RWPE2 (cell line): ENCODE measurements around the gene ASB4.
A peak's percentile ranks its signal among the peaks of the same experiment; 100 is the strongest.
"Not testable (repeated sequence)": the region's sequence is repeated elsewhere in the genome, so short reads cannot be mapped to it uniquely, and the experiment has no call there.

ENCODE experiments used
- ATAC-seq: fragments of 200-7000 bp; cut with Tn5 transposase; 3 replicates; pipeline ENCODE4 v1.9.1; 2021; ENCODE audit warnings: low read depth
- DNase-seq: peaks from one replicate; pipeline ENCODE4 v3.0.0-alpha.2; 2020; ENCODE audit warnings: low spot score
- H3K27ac ChIP-seq: fragments of 450-650 bp; 2 replicates; pipeline ENCODE4 v1.5.1; 2017; ENCODE audit warnings: mild to moderate bottlenecking; ENCODE audit not compliant: poor library complexity, severe bottlenecking
- H3K27me3 ChIP-seq: fragments of 250-450 bp; sonication (Bioruptor Pico); 2 replicates; pipeline ENCODE4 v1.5.1; 2021; ENCODE audit warnings: mild to moderate bottlenecking, moderate library complexity; ENCODE audit not compliant: insufficient read depth, poor library complexity, severe bottlenecking
- H3K36me3 ChIP-seq: fragments of 250-450 bp; sonication (Bioruptor Pico); 2 replicates; pipeline ENCODE4 v1.5.1; 2020; ENCODE audit warnings: low read depth, mild to moderate bottlenecking, moderate library complexity
- H3K4me1 ChIP-seq: fragments of 250-450 bp; sonication (Bioruptor Pico); 2 replicates; pipeline ENCODE4 v1.5.1; 2021; ENCODE audit warnings: mild to moderate bottlenecking, moderate library complexity; ENCODE audit not compliant: insufficient read depth, poor library complexity, severe bottlenecking
- H3K4me3 ChIP-seq: fragments of 250-450 bp; sonication (Bioruptor Pico); 2 replicates; pipeline ENCODE4 v1.5.1; 2021; ENCODE audit warnings: mild to moderate bottlenecking, moderate library complexity; ENCODE audit not compliant: severe bottlenecking
- H3K9me3 ChIP-seq: fragments of 250-450 bp; sonication (Bioruptor Pico); 2 replicates; pipeline ENCODE4 v1.5.1; 2021; ENCODE audit warnings: mild to moderate bottlenecking, moderate library complexity; ENCODE audit not compliant: severe bottlenecking
- TF ChIP-seq, protein P1 (sequence below): fragments of 450-650 bp; IDR thresholded peaks from one replicate; pipeline ENCODE4 v1.5.1; 2017; ENCODE audit warnings: mild to moderate bottlenecking, moderate library complexity; ENCODE audit not compliant: poor library complexity, severe bottlenecking

The ASB4 gene

DNA sequence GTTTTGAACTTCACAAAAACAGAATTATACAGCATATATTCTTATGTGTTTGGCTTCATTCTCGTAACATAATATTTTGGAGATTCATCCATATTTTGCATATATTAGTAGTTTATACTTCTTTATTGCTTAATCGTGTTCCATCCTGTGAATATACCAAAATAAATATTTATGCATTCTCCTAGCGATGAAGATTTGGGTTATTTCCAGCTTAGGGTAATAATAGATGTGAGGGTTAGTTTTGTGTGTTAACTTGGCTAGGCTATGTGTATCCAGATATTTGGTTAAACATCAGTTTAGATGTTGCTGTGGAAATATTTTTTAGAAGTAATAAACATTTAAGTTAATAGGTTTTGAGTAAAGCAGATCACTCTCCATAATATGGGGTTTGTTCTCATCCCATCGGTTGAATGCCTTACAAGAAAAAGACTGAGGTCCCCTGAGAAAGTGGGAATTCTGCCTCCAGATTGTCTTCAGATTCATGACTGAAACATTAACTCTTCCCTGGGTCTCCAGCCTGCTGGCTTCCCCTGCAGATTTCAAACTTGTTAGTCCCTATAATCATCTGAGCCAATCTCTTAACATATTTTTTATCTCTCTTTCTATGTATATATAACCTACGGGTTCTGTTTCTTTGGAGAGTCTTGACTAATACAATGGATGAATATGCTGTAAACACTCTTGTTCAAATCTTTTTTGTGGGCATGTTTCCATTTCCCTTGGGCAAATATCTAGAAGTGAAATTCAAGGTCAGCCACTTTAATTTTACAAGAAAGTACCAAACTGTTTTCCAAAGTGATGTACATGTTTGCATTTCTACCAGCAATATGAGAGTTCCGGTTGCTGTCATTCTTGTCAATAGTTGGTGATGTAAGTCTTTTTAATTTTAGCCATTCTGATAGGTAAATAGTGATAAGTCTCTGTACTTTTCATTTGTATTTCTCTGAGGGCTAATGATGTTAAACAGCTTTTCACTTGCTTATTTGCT, 61.9 kb downstream of the ASB4 start:
- no peak overlapping the region for H3K4me3 ChIP-seq
- H3K36me3 ChIP-seq: no peaks in the 10 kb centered on the region
- no peaks in the 10 kb centered on the region for H3K9me3 ChIP-seq
- ATAC-seq (no peak), DNase-seq (no peak)
- TF ChIP-seq, protein P1, sequence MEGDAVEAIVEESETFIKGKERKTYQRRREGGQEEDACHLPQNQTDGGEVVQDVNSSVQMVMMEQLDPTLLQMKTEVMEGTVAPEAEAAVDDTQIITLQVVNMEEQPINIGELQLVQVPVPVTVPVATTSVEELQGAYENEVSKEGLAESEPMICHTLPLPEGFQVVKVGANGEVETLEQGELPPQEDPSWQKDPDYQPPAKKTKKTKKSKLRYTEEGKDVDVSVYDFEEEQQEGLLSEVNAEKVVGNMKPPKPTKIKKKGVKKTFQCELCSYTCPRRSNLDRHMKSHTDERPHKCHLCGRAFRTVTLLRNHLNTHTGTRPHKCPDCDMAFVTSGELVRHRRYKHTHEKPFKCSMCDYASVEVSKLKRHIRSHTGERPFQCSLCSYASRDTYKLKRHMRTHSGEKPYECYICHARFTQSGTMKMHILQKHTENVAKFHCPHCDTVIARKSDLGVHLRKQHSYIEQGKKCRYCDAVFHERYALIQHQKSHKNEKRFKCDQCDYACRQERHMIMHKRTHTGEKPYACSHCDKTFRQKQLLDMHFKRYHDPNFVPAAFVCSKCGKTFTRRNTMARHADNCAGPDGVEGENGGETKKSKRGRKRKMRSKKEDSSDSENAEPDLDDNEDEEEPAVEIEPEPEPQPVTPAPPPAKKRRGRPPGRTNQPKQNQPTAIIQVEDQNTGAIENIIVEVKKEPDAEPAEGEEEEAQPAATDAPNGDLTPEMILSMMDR: no peak
- H3K4me1 ChIP-seq: peaks cover 17% of the 10 kb centered on the region
- no peaks in the 10 kb centered on the region for H3K27me3 ChIP-seq
- H3K27ac ChIP-seq: no peak overlapping the region

DNA sequence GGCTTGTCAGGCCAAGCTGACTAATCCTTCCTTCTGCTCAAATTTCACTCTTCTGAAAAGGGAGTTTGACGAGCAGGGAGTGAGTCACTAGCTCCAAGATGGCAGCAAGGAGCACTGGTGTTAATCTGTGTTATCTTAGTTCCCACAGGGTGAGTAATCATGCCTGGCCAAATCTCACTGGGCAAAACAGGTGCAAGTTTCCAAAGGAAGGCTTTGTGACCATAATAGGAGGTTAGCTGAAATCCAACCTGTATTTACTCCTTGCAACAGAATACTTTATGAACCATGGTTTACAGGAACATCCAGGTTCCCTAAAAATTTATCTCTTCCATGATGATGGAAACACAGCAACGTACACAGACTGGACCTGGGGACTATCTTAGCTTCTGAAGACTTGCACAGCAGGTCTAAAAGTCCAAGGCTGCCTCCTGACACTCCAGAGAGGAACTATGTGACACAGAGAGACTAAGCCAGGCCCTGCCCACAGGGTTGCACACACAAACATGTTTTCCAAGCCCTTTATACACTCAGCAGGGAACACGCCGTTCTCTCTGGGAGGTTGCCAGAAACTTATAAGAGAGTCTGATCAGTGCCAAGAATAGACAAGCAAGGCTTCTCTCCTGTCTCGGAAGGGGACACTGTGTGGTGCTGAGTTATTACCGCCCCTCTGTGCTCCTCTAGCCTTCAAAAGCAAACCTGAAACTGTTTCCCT, 64.2 kb downstream of the ASB4 start:
- Histone ChIP-seq H3K27me3 (no peaks in the 10 kb centered on the region), H3K27ac (peak overlapping the region; percentile 35), H3K4me1 (peaks cover 17% of the 10 kb centered on the region), H3K36me3 (no peaks in the 10 kb centered on the region), H3K9me3 (no peaks in the 10 kb centered on the region), H3K4me3 (no peak overlapping the region)
- DNase-seq: no peak
- peak; percentile 96 for ATAC-seq
- TF ChIP-seq, protein P1: no peak

DNA sequence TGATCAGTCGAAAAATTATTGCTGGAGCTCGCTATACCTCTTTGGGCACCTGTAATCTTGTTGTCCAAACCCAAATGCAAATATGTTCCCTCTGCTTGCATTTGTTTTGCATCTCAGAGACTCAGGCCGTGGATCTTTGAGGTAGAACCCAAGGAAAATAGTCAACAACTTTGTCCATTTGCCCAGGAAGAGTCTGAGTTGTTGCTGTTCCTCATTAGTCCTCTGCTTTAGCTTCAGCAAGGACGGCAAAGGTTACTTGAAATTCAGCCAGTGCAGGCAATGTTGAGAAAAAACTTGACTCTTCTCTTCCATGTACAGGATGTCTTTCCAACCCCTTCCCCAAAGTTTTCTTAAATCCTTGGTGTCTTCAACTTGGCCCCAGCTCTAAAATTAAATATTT, 64.8 kb downstream of the ASB4 start:
- Histone ChIP-seq H3K4me3 (no peak overlapping the region), H3K9me3 (no peaks in the 10 kb centered on the region), H3K36me3 (no peaks in the 10 kb centered on the region), H3K27me3 (no peaks in the 10 kb centered on the region), H3K4me1 (peaks cover 14% of the 10 kb centered on the region), H3K27ac (peak overlapping the region; percentile 35)
- no peak for DNase-seq
- no peak for ATAC-seq
- TF ChIP-seq, protein P1: no peak

DNA sequence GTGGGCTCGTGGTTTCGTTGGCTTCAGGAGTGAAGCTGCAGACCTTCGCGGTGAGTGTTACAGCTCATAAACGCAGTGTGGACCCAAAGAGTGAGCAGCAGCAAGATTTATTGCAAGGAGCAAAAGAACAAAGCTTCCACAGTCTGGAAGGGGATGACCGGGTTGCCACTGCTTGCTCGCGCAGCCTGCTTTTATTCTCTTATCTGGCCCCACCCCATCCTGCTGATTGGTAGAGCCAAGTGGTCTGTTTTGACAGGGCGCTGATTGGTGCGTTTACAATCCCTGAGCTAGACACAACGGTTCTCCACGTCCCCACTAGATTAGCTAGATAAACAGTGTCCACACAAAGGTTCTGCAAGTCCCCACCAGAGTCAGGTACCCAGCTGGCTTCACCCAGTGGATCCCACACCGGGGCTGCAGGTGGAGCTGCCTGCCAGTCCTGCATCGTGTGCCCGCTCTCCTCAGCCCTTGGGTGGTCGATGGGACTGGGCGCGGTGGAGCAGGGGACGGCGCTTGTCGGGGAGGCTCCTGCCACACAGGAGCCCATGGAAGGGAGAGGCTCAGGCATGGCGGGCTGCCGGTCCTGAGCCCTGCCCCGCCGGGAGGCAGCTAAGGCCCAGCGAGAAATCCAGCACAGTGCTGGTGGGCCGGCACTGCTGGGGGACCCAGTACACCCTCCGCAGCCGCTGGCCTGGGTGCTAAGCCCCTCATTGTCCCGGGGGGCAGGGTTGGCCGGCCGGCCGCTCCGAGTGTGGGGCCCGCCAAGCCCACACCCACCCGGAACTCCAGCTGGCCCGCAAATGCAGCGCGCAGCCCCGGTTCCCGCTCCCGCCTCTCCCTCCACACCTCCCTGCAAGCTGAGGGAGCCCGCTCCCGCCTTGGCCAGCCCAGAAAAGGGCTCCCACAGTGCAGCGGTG, 66.5 kb downstream of the ASB4 start:
- H3K4me1 ChIP-seq: peaks cover 12% of the 10 kb centered on the region
- not testable (repeated sequence) for DNase-seq, H3K36me3 ChIP-seq, ATAC-seq, H3K27me3 ChIP-seq, H3K4me3 ChIP-seq, H3K9me3 ChIP-seq, H3K27ac ChIP-seq

DNA sequence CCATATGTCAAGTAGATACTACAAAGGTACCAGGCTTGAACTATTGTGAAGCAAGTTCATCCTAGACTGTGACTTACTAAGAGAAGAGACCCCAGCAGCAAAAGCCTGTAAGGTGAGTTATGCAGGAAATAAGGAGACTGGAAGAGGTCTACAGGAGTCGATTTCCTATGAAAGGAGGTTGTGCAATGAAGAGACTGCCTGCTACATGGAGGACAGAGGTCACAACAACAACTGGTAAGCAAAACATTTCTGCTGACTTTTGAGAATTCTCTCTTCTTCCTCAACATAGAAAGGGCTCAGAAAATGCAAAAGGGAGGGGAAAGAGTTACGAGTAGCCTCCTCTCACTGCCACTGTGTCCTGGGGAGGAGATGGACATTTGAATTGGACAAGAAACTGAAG, 68.2 kb downstream of the ASB4 start:
- no peak overlapping the region for H3K27ac ChIP-seq
- H3K27me3 ChIP-seq: no peaks in the 10 kb centered on the region
- ATAC-seq (no peak), DNase-seq (no peak)
- no peaks in the 10 kb centered on the region for H3K36me3 ChIP-seq
- no peak overlapping the region for H3K4me3 ChIP-seq
- peaks cover 12% of the 10 kb centered on the region for H3K4me1 ChIP-seq
- TF ChIP-seq, protein P1: no peak
- no peaks in the 10 kb centered on the region for H3K9me3 ChIP-seq
